PC-9 (cell line): Measurements from ENCODE around the gene B3GALT4. TPM values are rescaled to one million over a fixed set of nuclear protein-coding genes. Genes with fewer than 3 reads are reported as not detected.
"Not testable (repeated sequence)": the region's sequence is repeated elsewhere in the genome, so short reads cannot be mapped to it uniquely, and the experiment has no call there.

Experiments used
- BruUV-seq: library from RNA; stranded (reverse); fragments of 400-500 nt; replicated peaks from 2 replicates; lab custom pipeline; 2021; lab: Mats Ljungman, UMichigan
- CTCF ChIA-PET: fragments of 300-600 bp; sonication (Branson Sonifier 250); formaldehyde crosslinking; loops from one replicate; lab custom pipeline; 2022; ENCODE audit warnings: antibody characterized with exemption; lab: Charles Lee
- POLR2A ChIA-PET: fragments of 300-600 bp; sonication (Branson Sonifier 250); formaldehyde crosslinking; loops from one replicate; lab custom pipeline; 2022; ENCODE audit warnings: antibody characterized with exemption; ENCODE audit not compliant: unreplicated experiment; lab: Charles Lee
- DNase-seq, 2 experiments: peaks; one replicate each; pipeline versions ENCODE4 v3.0.0 to v3.0.0-alpha.2; 2015 to 2022; ENCODE audit warnings: mixed read lengths in 1 of 2
- H2AFZ ChIP-seq: fragments of 200-600 bp; sonication (generic); 2 replicates; pipeline ENCODE4 v1.8.1; 2017; ENCODE audit warnings: antibody characterized with exemption
- H3F3A ChIP-seq: fragments of 200-600 bp; sonication (generic); 2 replicates; pipeline ENCODE4 v1.8.1; 2017; ENCODE audit warnings: antibody characterized with exemption, mild to moderate bottlenecking, low read depth; ENCODE audit not compliant: insufficient read depth
- H3K27ac ChIP-seq: fragments of 200-600 bp; sonication (generic); 2 replicates; pipeline ENCODE4 v1.6.1; 2016; ENCODE audit warnings: mixed run types
- H3K27me3 ChIP-seq: fragments of 200-600 bp; sonication (generic); 2 replicates; pipeline ENCODE4 v1.6.1; 2016; ENCODE audit warnings: low read depth, mixed run types; ENCODE audit not compliant: insufficient read depth
- H3K36me3 ChIP-seq: fragments of 200-600 bp; sonication (generic); 2 replicates; pipeline ENCODE4 v1.6.1; 2016; ENCODE audit warnings: low read depth, mixed run types
- H3K4me1 ChIP-seq: fragments of 200-600 bp; sonication (generic); replicated peaks from 2 replicates; pipeline ENCODE4 v1.6.1; 2016; ENCODE audit warnings: mixed run types; ENCODE audit not compliant: insufficient read depth
- H3K4me2 ChIP-seq: fragments of 200-600 bp; sonication (generic); 2 replicates; pipeline ENCODE4 v1.6.1; 2017; ENCODE audit warnings: mixed run types
- H3K4me3 ChIP-seq: fragments of 200-600 bp; sonication (generic); 2 replicates; pipeline ENCODE4 v1.6.1; 2016; ENCODE audit warnings: mixed run types
- H3K79me2 ChIP-seq: fragments of 200-600 bp; sonication (generic); 2 replicates; pipeline ENCODE4 v1.6.1; 2017; ENCODE audit warnings: low read depth, mixed run types
- H3K9me2 ChIP-seq: fragments of 200-600 bp; sonication (generic); 2 replicates; pipeline ENCODE4 v1.8.1; 2017; ENCODE audit warnings: mild to moderate bottlenecking; ENCODE audit not compliant: insufficient read depth
- H3K9me3 ChIP-seq: fragments of 200-600 bp; sonication (generic); 2 replicates; pipeline ENCODE4 v1.8.1; 2016; ENCODE audit warnings: low read depth; ENCODE audit not compliant: insufficient read depth
- H4K20me1 ChIP-seq: fragments of 200-600 bp; sonication (generic); 2 replicates; pipeline ENCODE4 v1.8.1; 2017; ENCODE audit not compliant: insufficient read depth
- EZH2 ChIP-seq: fragments of 200-600 bp; sonication (generic); IDR thresholded peaks from 2 replicates; pipeline ENCODE4 v1.8.0; 2017; ENCODE audit warnings: antibody characterized with exemption, low read depth
- intact Hi-C: fragments of 100-400 bp; cut with micrococcal nuclease; formaldehyde crosslinking; loops from one replicate; pipeline ENCODE4 v1.10.0; 2022; ENCODE audit not compliant: unreplicated experiment
- total RNA-seq: library from RNA; stranded (reverse); gene quantifications from 2 replicates; pipeline ENCODE4 v1.2.3, GENCODE V29; 2021
- TF ChIP-seq, protein P1 (sequence below): fragments of 200-600 bp; sonication (generic); conservative IDR thresholded peaks from 2 replicates; pipeline ENCODE4 v1.6.1; 2017; ENCODE audit warnings: mixed run types, antibody characterized with exemption, mild to moderate bottlenecking, moderate library complexity

The B3GALT4 gene
- total RNA-seq, 1 experiment from 2014 or later, result 10.3 TPM

GRCh38 chr6:33273924-33274902, 2.7 kb upstream of the B3GALT4 start:
- Histone ChIP-seq H3F3A (peaks cover 70% of the 10 kb centered on the region), H3K4me1 (peaks cover 39% of the 10 kb centered on the region), H2AFZ (no peak overlapping the region), H3K9me2 (no peaks in the 10 kb centered on the region), H3K36me3 (peaks cover 44% of the 10 kb centered on the region), H3K4me2 (peak overlapping the region; percentile 96), H3K27ac (peak overlapping the region; percentile 79), H4K20me1 (peaks cover 36% of the 10 kb centered on the region), H3K27me3 (no peaks in the 10 kb centered on the region), H3K79me2 (peaks cover 56% of the 10 kb centered on the region), H3K9me3 (no peaks in the 10 kb centered on the region), H3K4me3 (peak overlapping the region; percentile 70)
- intact Hi-C loops, result loop anchor here (10.0 kb wide), 1 partner anchor 69 kb away; the partner anchor contains the start of genes HSD17B8, RING1, RXRB and SLC39A7
- peak in 1 of 2 experiments; percentile 18 for DNase-seq
- ChIA-PET CTCF (interaction anchor here (0.6 kb wide), 1 partner anchor 1273 kb away, joined by 6 read pairs; no protein-coding TSS in a partner anchor), POLR2A (interaction anchor here (0.7 kb wide), 2 partner anchors 13 to 15 kb away, joined by 3 read pairs; partner anchors contain the start of gene PFDN6)
- TF ChIP-seq, protein P1, sequence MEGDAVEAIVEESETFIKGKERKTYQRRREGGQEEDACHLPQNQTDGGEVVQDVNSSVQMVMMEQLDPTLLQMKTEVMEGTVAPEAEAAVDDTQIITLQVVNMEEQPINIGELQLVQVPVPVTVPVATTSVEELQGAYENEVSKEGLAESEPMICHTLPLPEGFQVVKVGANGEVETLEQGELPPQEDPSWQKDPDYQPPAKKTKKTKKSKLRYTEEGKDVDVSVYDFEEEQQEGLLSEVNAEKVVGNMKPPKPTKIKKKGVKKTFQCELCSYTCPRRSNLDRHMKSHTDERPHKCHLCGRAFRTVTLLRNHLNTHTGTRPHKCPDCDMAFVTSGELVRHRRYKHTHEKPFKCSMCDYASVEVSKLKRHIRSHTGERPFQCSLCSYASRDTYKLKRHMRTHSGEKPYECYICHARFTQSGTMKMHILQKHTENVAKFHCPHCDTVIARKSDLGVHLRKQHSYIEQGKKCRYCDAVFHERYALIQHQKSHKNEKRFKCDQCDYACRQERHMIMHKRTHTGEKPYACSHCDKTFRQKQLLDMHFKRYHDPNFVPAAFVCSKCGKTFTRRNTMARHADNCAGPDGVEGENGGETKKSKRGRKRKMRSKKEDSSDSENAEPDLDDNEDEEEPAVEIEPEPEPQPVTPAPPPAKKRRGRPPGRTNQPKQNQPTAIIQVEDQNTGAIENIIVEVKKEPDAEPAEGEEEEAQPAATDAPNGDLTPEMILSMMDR, result no peak
- no peak for TF ChIP-seq EZH2
- no TSS peak for BruUV-seq

- H3K9me3 ChIP-seq, H2AFZ ChIP-seq, POLR2A ChIA-PET, H3K9me2 ChIP-seq, H3K27me3 ChIP-seq: not testable (repeated sequence)
- intact Hi-C loops, result loop anchor here (2.0 to 10.0 kb wide), 2 partner anchors 23 to 71 kb away; partner anchors contain the start of genes HSD17B8, RGL2, RING1 and RXRB
- peaks cover 37% of the 10 kb centered on the region for H3K4me1 ChIP-seq
- peaks cover 45% of the 10 kb centered on the region for H3K79me2 ChIP-seq
- peak overlapping the region; percentile 70; the same call in 1 of the 2 replicates for H3K4me3 ChIP-seq
- H3K27ac ChIP-seq, result peak overlapping the region; percentile 79
- TSS peak; percentile 36 for BruUV-seq
- peak in 1 of 2 experiments; percentile 15 for DNase-seq
- H3K36me3 ChIP-seq, result peaks cover 44% of the 10 kb centered on the region
- peaks cover 84% of the 10 kb centered on the region for H3F3A ChIP-seq
- H4K20me1 ChIP-seq, result peaks cover 36% of the 10 kb centered on the region
- CTCF ChIA-PET, result interaction anchor here (0.6 to 0.7 kb wide), 2 partner anchors 11 to 443 kb away, joined by 3 to 5 read pairs; no protein-coding TSS in a partner anchor
- peak overlapping the region; percentile 96 for H3K4me2 ChIP-seq
Observed at GRCh38 chr6:33275795-33276580, 935 bp upstream of the B3GALT4 start.

DNA sequence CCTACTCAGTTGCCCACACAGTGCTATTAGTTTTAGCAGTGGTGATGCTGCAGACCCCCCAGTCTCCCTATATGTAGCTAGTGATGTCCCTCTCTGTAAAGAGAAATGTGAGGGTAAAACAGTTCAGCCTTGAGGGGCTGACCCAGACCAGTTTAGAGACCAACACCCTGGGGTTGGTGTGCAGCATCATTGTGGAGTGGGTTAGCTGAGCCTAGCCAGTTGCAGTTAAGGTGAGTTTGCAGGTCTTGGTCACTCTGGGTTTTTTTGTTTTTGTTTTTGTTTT, 401 bp upstream of the B3GALT4 start:
- intact Hi-C loops, result loop anchor here (2.0 to 10.0 kb wide), 2 partner anchors 22 to 72 kb away; partner anchors contain the start of genes HSD17B8, RGL2, RING1 and RXRB
- peak overlapping the region; percentile 96 for H3K4me2 ChIP-seq
- peak overlapping the region; percentile 79 for H3K27ac ChIP-seq
- TF ChIP-seq, protein P1, result no peak
- TF ChIP-seq EZH2, result no peak
- peaks cover 36% of the 10 kb centered on the region for H4K20me1 ChIP-seq
- ChIA-PET CTCF (interaction anchor here (0.6 kb wide), 1 partner anchor 443 kb away, joined by 3 read pairs; no protein-coding TSS in a partner anchor), POLR2A (no interaction called here)
- DNase-seq, result no peak
- H3K36me3 ChIP-seq, result peaks cover 44% of the 10 kb centered on the region
- H3K79me2 ChIP-seq, result peaks cover 42% of the 10 kb centered on the region
- peak overlapping the region; percentile 70; the same call in 1 of the 2 replicates for H3K4me3 ChIP-seq
- no peaks in the 10 kb centered on the region for H3K27me3 ChIP-seq
- no peaks in the 10 kb centered on the region for H3K9me2 ChIP-seq
- H3K9me3 ChIP-seq, result no peaks in the 10 kb centered on the region
- H3K4me1 ChIP-seq, result peaks cover 36% of the 10 kb centered on the region
- BruUV-seq, result no TSS peak
- no peak overlapping the region for H2AFZ ChIP-seq
- H3F3A ChIP-seq, result peaks cover 89% of the 10 kb centered on the region
